SKM-1 treated with dmso at 0.1 percent for 144 hours (cell line): ENCODE measurements around the gene REM2.

Experiments used
- DNase-seq: peaks from one replicate; lab custom pipeline; 2025; ENCODE audit not compliant: unreplicated experiment; lab: John Stamatoyannopoulos, UW

Gene REM2, protein sequence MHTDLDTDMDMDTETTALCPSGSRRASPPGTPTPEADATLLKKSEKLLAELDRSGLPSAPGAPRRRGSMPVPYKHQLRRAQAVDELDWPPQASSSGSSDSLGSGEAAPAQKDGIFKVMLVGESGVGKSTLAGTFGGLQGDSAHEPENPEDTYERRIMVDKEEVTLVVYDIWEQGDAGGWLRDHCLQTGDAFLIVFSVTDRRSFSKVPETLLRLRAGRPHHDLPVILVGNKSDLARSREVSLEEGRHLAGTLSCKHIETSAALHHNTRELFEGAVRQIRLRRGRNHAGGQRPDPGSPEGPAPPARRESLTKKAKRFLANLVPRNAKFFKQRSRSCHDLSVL

DNA sequence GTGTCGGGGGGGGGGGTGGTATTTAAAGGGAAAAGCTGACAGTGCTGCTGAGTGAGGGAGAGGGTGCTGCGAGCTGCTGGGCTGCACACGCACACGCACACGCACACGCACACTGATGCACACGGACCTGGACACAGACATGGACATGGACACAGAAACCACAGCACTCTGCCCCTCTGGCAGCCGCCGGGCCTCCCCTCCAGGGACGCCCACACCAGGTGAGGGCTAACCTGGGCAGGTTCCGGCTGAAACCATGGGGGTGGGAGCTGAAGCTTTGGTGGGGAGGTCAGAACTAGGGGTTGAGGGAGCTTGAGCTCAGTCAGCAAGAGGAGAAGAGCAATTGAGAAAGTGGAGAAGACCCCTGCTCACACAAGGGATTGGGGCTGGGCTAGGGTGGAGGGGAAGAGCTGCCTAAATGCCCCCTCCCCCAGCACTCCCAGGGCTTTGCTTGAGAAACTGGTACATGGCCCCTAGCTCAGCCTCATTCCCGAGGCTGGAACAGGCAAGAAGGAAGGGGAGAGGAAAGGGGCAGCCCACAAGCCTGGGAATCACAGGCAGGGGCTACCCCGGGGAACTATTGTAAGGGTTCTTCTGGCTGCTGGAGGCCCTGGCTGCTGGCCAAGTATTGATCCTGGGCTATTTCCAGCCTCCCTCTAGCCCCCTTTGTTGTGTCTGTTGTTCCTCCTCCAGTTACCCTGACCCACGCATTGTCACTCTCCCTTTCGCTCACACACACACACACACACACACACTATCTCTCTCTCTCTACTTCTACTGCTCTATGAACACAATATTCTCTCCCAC, at the start of gene REM2:
Gene REM2, plus strand, starts transcription at position 50 of the 804 bp plus-strand sequence. Its CDS starts 66 bp downstream, at position 116.
- no peak for DNase-seq

DNA sequence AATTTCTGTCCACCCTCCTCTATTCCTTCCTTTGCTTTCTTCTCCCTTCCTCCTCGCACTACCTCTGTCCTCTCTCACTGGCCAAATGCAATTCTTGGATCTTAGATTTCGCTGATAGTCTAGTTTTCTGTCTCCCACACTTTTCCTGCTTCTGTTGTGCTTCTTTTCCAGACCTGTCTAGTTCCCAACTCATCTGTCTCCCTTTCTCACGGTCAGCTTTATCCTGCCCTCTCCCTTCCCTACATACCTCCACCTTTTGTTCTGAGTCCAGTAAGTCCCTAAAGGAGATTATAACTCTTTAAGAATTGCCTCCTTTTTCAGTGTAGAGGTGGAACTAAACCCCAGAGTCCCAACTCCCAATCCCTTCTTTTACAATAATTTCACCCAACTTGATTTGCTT, 47.5 kb upstream of the REM2 start:
- no peak for DNase-seq

DNA sequence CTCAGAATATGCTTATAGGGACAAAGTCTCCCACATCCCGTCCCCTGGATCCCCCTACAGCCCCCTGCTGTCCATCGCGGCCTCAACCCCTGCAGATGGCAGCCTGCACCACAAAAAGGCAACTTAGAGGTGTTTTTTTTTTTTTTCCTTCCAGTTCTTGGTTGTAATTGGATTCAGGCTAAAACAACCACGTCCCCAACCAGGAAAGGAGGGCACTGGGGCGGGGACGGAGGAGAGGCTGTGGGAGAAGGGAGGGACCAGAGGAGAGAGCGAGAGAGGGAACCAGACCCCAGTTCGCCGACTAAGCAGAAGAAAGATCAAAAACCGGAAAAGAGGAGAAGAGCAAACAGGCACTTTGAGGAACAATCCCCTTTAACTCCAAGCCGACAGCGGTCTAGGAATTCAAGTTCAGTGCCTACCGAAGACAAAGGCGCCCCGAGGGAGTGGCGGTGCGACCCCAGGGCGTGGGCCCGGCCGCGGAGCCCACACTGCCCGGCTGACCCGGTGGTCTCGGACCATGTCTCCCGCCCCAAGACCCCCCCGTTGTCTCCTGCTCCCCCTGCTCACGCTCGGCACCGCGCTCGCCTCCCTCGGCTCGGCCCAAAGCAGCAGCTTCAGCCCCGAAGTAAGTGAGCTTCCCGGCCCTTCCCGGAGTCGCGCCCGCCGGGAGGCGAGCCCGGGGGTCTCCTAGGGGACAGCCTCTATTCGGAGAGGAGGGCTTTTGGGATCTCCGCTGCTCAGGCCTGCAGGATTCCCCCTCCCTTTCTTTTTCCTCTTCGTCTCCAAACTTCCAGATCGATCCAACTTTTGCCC, 46.5 kb upstream of the REM2 start, which contains the start of gene MMP14:
Gene MMP14, plus strand, starts transcription at position 285 of the 813 bp plus-strand sequence. Its CDS starts 233 bp downstream, at position 518.
- DNase-seq, result no peak

DNA sequence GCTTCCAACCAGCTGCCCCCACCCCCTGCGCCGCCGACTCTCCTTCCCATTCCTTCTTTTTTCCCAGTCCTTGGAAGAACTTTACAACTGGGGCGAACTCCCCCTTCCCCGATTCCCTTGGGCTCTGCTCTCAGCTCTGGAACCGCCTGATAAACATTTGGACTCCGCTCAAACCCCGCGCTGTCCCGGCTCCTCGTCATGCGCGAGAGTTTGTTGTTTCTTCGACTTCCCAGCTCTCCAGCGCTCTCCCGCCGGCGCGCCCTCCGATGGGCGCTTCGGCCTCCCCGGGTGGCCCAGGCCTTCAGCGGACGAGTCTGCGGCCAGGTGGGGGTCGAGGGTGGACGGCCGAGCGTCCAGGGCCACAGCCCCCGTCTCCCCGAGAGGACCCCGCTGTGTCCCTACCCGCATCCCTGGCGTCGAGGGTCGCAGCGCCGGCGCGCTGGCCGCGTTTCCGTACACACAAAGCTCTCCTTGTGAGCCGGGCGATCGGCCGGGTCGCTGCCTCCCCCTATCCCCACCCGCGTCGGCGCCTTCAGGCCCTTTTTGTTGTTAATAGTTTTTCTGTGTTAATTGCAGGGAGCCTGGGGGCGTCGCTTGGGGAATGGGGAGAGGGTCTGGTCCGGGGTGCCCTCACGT, 45.8 kb upstream of the REM2 start:
- no peak for DNase-seq

DNA sequence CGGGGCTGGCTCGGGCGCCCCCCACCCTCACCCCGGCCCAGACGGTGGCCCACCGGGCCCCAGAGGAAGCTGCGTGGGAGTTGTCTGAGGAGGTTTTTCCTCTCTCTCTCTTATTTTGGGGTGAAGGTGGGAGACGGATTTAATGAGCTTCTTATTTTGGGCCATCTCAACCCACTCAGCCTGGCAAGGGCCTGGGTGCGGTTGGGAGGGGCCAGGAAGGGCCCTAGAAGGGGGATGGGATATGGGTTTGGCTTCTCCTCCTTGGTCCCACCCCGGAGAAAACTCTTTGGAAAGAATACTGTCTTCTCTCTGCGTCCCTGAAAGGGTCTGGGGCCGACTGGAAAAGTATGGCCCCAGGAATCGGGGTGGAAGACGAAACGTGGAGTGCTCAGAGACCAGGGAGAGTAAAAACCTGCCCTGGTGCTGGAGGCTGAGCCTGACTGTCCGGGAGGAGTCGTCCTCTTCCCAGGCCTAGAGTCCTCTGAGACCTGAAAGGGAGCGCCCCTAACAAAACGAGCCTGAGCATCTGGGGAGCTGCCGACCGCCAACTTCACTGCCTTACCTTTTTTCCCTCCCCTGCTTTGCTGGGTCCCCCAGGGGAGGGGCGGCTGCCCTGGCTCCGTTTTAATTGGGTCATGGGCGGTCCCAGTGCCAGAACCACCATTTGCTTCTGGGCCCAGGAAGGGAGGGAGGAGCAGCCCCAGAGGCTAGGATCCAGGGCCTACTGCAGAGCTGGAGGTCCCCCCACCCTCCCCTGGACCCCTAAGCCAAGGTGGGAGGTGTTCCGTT, 45.1 kb upstream of the REM2 start:
- no peak for DNase-seq

DNA sequence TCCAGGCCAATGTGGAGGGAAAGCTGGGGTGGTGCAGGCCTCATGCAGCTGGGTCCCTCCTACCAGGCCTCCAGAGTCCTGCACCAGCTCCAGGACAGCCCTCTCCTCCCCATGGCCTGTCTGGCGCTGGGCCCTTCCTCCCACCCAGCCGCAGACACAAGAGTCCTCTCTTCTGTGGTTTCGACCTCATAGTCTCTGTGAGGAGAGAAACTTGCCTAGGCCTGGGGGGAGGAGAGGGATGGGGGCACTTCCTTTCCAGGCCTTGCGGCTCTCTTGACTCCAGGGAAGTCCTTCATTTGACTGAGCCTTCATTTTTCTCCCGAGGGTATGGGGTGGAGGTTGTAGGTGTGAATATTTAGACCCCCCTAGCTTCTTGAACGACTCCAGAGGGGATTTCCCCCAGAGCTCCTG, 44.4 kb upstream of the REM2 start:
- peak; percentile 39 for DNase-seq

DNA sequence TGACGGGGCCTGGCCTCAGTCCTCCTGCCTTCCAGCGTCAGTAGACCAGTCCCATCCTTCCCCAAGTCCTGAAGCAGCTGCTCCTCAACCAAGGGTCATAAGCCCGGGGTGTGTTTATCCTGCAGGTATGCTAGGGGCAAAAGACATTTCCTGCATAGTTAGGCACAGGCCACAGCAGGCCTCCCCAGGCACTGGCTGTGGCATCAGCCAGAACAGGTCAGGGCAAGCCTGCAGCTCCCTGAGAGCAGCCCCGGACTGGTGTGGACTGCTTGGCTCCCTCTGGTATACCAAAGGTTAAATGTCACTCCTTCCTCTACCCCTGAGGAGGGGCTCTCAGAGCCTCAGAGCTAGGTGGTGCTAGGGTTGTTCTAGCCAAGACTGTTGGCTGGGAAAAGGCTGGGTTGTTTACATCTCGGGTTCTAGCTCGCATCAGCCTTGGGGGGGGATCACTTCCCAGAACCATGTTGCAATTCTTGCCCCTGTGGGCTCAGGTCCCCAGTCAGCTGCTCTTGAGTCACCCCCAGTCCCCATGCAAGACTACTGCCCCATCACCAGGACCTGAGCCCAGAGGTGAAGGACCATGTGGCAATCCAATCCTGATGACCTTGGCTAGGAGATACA, 43.8 kb upstream of the REM2 start:
- no peak for DNase-seq

DNA sequence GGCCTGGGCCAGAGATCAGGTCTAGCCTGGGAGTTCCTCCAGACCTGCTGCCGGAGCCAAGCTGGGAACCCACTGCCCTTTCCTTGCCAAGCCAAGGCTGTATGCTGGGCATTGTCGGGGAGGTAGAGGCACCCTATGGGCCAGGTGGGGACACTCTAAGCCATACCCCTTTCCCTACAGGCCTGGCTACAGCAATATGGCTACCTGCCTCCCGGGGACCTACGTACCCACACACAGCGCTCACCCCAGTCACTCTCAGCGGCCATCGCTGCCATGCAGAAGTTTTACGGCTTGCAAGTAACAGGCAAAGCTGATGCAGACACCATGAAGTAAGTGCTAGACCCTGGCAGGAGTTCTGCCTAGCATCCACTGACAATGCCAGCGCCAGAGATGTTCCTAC, 41.7 kb upstream of the REM2 start:
- no peak for DNase-seq

DNA sequence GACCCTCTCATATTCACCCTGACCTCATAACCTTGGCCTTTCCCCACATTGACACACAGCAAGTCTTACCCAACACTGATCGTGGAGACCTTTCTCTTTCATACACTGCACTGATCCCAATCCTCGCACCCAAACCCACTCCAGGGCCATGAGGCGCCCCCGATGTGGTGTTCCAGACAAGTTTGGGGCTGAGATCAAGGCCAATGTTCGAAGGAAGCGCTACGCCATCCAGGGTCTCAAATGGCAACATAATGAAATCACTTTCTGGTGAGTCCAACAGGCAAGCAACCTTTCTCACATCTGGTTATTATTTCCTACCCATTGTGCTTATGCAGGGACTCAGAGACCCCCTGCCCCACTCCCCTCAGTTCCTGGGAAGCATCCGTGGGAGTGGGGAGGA, 41.3 kb upstream of the REM2 start:
- no peak for DNase-seq

DNA sequence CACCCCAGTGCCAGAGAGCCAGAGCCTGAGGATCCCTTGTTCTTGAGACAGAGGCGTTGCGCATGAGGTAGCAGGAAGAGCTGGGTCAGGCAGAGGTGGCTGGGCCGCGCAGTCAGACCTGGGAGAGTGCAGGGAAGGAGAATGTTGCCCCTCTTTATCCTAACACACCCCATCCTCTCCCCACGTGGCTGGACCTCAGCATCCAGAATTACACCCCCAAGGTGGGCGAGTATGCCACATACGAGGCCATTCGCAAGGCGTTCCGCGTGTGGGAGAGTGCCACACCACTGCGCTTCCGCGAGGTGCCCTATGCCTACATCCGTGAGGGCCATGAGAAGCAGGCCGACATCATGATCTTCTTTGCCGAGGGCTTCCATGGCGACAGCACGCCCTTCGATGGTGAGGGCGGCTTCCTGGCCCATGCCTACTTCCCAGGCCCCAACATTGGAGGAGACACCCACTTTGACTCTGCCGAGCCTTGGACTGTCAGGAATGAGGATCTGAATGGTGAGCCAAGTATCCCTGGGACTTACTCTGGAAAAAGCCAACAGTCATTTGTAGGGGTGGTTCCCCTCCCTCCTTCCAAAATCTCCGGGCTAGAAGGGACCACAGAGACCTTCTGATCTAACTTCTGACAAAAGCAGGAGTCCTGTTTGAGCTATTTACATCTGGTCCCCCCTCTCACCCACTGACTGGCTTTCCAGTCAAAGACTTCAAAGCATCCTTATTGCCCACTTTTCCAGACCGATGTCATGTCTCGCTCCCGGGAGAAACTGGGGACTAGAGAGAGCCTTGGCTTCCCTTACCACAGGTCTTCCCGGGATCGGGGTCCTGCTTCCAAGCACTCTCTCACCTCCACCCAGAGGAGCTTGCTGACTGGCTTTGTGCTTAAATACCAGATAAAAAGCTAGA, 40.6 kb upstream of the REM2 start:
- no peak for DNase-seq

DNA sequence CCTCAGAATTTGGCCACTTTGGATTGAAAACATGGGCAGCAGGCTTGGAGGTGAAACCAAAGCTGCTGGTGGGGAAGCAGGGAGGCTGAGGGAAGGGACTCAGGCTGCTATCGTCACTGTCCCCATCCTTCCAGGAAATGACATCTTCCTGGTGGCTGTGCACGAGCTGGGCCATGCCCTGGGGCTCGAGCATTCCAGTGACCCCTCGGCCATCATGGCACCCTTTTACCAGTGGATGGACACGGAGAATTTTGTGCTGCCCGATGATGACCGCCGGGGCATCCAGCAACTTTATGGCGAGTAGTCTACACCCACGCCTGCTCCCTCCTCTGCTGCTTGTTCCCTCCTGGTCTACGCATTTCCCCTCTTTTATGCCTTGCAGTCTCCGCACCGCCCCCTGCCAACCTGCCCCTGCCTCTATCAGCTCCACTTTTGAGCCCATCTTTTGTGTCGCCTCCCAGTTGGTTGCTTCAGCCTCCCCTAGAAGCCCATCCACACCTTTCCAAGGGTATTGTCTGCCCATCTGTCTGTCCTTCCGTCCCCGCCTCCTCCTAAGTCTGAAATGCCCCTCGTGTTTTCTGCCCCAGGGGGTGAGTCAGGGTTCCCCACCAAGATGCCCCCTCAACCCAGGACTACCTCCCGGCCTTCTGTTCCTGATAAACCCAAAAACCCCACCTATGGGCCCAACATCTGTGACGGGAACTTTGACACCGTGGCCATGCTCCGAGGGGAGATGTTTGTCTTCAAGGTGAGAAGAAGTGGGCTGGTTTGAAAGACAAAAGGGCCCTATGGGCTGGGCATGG, 39.7 kb upstream of the REM2 start:
- DNase-seq, result no peak

DNA sequence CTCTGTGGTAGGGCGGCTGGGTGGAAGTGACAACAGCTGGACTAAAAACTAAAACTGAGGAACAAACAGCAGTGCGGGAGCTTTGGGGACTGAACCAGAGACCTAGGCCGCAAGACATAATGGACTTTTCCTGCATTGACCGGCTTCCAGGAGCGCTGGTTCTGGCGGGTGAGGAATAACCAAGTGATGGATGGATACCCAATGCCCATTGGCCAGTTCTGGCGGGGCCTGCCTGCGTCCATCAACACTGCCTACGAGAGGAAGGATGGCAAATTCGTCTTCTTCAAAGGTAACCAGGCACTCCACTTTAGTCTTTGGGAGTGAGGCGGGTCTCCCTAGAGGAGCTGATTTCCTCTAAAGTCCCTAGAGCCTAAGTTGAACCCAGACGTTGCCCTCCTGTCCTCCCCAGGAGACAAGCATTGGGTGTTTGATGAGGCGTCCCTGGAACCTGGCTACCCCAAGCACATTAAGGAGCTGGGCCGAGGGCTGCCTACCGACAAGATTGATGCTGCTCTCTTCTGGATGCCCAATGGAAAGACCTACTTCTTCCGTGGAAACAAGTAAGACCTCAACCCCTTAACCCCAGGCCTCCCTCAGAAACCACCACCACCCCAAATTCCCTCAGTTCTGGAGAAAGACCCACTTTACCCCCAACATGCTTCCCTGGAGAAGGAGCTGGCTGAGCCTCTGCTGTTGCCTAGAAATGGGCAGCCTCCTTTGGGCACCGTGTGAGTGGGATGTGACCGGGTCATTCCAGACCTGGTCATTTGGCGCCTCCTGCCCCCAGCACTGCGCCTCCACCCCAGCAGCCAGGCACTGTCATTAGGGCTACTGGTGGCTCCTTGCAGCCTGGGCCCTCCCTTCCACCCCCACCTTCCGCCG, 38.6 kb upstream of the REM2 start:
- DNase-seq, result no peak

DNA sequence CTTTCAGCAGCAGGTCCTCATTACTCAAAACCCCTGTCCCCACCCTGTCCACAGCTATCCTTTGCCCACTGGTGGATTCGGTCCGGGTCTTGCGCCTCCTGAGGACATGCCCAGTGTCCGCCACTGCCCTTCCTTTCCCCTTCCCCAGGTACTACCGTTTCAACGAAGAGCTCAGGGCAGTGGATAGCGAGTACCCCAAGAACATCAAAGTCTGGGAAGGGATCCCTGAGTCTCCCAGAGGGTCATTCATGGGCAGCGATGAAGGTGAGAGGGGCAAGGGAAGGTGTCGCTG, 38.0 kb upstream of the REM2 start:
- no peak for DNase-seq

DNA sequence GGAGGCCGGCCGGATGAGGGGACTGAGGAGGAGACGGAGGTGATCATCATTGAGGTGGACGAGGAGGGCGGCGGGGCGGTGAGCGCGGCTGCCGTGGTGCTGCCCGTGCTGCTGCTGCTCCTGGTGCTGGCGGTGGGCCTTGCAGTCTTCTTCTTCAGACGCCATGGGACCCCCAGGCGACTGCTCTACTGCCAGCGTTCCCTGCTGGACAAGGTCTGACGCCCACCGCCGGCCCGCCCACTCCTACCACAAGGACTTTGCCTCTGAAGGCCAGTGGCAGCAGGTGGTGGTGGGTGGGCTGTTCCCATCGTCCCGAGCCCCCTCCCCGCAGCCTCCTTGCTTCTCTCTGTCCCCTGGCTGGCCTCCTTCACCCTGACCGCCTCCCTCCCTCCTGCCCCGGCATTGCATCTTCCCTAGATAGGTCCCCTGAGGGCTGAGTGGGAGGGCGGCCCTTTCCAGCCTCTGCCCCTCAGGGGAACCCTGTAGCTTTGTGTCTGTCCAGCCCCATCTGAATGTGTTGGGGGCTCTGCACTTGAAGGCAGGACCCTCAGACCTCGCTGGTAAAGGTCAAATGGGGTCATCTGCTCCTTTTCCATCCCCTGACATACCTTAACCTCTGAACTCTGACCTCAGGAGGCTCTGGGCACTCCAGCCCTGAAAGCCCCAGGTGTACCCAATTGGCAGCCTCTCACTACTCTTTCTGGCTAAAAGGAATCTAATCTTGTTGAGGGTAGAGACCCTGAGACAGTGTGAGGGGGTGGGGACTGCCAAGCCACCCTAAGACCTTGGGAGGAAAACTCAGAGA, 37.0 kb upstream of the REM2 start:
- DNase-seq, result no peak

DNA sequence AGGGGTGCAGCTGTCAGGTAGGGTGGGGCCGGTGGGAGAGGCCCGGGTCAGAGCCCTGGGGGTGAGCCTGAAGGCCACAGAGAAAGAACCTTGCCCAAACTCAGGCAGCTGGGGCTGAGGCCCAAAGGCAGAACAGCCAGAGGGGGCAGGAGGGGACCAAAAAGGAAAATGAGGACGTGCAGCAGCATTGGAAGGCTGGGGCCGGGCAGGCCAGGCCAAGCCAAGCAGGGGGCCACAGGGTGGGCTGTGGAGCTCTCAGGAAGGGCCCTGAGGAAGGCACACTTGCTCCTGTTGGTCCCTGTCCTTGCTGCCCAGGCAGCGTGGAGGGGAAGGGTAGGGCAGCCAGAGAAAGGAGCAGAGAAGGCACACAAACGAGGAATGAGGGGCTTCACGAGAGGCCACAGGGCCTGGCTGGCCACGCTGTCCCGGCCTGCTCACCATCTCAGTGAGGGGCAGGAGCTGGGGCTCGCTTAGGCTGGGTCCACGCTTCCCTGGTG, 36.2 kb upstream of the REM2 start:
- DNase-seq, result no peak

DNA sequence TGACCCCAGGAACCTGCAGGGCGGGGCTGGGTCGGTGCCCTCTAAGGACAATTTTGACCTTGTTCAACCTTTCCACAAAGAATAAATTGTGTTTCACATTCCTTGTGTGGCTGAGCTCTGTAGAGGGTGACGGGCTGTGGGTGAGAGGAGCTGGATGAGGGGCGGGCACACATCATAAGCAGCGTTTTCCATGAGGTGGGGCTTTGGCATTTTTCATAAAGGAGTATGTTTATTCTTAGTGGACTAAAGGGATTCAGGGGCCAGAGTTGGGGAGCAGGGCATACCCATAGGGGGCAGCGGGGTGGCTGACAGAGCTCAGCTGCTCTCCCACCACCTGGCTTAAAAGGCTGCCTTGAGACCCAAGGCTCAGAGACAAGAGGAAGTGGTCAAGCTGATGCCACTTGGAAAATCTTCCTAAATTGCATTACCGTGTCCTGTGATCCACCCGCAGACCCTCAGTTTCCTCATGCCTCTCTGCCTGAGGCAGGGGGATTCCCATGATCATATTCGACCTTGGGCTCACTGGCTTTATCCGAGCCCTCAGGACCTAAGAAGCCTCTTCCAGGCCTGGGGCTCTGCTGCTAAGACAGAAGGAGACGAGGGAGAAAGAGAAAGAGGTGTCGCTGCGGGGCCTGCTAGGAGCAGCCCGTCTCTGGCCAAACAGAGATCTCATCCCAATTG, 35.2 kb upstream of the REM2 start:
- DNase-seq, result no peak
